Measurements from ENCODE around the gene MS4A1.

Gene MS4A1

GRCh38 chr11:60477035-60477445 is 21.4 kb downstream of the MS4A1 start:
- no peak overlapping the region for H3K4me3 ChIP-seq (ENCODE audit: low read depth, low read length)
- peak; percentile 70 for DNase-seq (ENCODE audit: low read depth)

GRCh38 chr11:60482361-60482760 is 26.7 kb downstream of the MS4A1 start:
- H3K4me3 ChIP-seq (ENCODE audit: low read depth, low read length): no peak overlapping the region; the same call in 1 of the 2 replicates
- TF ChIP-seq CTCF (IDR thresholded peaks at IDR 0.05; ENCODE audit: low read depth, low read length, missing control alignments): no peak
- peak; percentile 52 for DNase-seq (ENCODE audit: low read depth)

More at GRCh38 chr11:60477035-60477445, 21.4 kb downstream of the MS4A1 start:
- TF ChIP-seq CTCF (IDR thresholded peaks at IDR 0.05; ENCODE audit: low read depth, low read length, missing control alignments): no peak

- peak; percentile 90 for DNase-seq (ENCODE audit: low read depth)
- peak; percentile 92 for TF ChIP-seq CTCF (IDR thresholded peaks at IDR 0.05; ENCODE audit: low read depth, low read length, missing control alignments)
- no peak overlapping the region for H3K4me3 ChIP-seq (ENCODE audit: low read depth, low read length)
Measured at GRCh38 chr11:60485987-60486386, 30.3 kb downstream of the MS4A1 start.

- no peak for DNase-seq (ENCODE audit: low read depth)
- no peak within 1 kb of the TSS for H3K4me3 ChIP-seq (ENCODE audit: low read depth, low read length)
- no peak for TF ChIP-seq CTCF (IDR thresholded peaks at IDR 0.05; ENCODE audit: low read depth, low read length, missing control alignments)
Measured at GRCh38 chr11:60492488-60493009, 36.9 kb downstream of the MS4A1 start, which contains the start of gene MS4A12. Gene MS4A12 (plus strand): TSS chr11:60492778. CDS start chr11:60497319, 4,541 bp downstream.

- TF ChIP-seq CTCF (IDR thresholded peaks at IDR 0.05; ENCODE audit: low read depth, low read length, missing control alignments): no peak
- no peak for DNase-seq (ENCODE audit: low read depth)
- no peak overlapping the region for H3K4me3 ChIP-seq (ENCODE audit: low read depth, low read length)
Measured at GRCh38 chr11:60493454-60493853, 37.8 kb downstream of the MS4A1 start.

- DNase-seq (ENCODE audit: low read depth): no peak
- TF ChIP-seq CTCF (IDR thresholded peaks at IDR 0.05; ENCODE audit: low read depth, low read length, missing control alignments): no peak
- H3K4me3 ChIP-seq (ENCODE audit: low read depth, low read length): no peak overlapping the region
Measured at GRCh38 chr11:60498399-60498798, 42.8 kb downstream of the MS4A1 start.

GRCh38 chr11:60498853-60499252 is 43.2 kb downstream of the MS4A1 start:
- peak; percentile 41 for DNase-seq (ENCODE audit: low read depth)
- no peak for TF ChIP-seq CTCF (IDR thresholded peaks at IDR 0.05; ENCODE audit: low read depth, low read length, missing control alignments)
- no peak overlapping the region for H3K4me3 ChIP-seq (ENCODE audit: low read depth, low read length)
